Measurements from ENCODE around the gene GTF2A2.

DNA sequence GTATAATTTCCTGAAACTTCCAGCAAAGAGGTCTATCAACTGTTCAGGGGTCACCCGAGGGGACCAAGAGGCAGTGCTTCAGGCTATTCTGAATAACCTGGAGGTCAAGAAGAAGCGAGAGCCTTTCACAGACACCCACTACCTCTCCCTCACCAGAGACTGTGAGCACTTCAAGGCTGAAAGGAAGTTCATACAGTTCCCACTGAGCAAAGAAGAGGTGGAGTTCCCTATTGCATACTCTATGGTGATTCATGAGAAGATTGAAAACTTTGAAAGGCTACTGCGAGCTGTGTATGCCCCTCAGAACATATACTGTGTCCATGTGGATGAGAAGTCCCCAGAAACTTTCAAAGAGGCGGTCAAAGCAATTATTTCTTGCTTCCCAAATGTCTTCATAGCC, 38.9 kb downstream of the GTF2A2 start:
- TF ChIP-seq EP300 (IDR thresholded peaks at IDR 0.05): no peak
- TF ChIP-seq, protein P1, sequence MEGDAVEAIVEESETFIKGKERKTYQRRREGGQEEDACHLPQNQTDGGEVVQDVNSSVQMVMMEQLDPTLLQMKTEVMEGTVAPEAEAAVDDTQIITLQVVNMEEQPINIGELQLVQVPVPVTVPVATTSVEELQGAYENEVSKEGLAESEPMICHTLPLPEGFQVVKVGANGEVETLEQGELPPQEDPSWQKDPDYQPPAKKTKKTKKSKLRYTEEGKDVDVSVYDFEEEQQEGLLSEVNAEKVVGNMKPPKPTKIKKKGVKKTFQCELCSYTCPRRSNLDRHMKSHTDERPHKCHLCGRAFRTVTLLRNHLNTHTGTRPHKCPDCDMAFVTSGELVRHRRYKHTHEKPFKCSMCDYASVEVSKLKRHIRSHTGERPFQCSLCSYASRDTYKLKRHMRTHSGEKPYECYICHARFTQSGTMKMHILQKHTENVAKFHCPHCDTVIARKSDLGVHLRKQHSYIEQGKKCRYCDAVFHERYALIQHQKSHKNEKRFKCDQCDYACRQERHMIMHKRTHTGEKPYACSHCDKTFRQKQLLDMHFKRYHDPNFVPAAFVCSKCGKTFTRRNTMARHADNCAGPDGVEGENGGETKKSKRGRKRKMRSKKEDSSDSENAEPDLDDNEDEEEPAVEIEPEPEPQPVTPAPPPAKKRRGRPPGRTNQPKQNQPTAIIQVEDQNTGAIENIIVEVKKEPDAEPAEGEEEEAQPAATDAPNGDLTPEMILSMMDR (IDR thresholded peaks at IDR 0.05): no peak
- TF ChIP-seq POLR2AphosphoS5 (IDR thresholded peaks at IDR 0.05): no peak

All from stomach (tissue), 4 donors.